GM12878 (cell line): ENCODE data around the gene DNAJC17. TPM values are rescaled to one million over a fixed set of nuclear protein-coding genes. Genes with fewer than 3 reads are reported as not detected.

Experiments
- ATAC-seq: fragments of 200-7000 bp; cut with Tn5 transposase; 3 replicates; pipeline ENCODE4 v1.9.1; 2020; ENCODE audit warnings: mild to moderate bottlenecking, moderate library complexity
- BruUV-seq: library from RNA; stranded (reverse); fragments of 400-500 nt; replicated peaks from 2 replicates; lab custom pipeline; 2021; lab: Mats Ljungman, UMichigan
- CTCF ChIA-PET: fragments of 300-600 bp; sonication (Branson Sonifier 250); formaldehyde crosslinking; extraction: SDS; loops from one replicate; lab custom pipeline; 2021; ENCODE audit warnings: inconsistent platforms; lab: Yijun Ruan, JAX
- POLR2A ChIA-PET: fragments of 350-600 bp; formaldehyde crosslinking; extraction: SDS; loops from one replicate; lab custom pipeline; 2021; ENCODE audit warnings: inconsistent platforms; lab: Charles Lee
- RAD21 ChIA-PET: fragments of 300-600 bp; sonication (Branson Sonifier 250); formaldehyde crosslinking; loops from one replicate; lab custom pipeline; 2023; ENCODE audit warnings: antibody characterized with exemption; ENCODE audit not compliant: unreplicated experiment; lab: Charles Lee
- SMC1A ChIA-PET: fragments of 300-600 bp; sonication (Branson Sonifier 250); formaldehyde crosslinking; loops from one replicate; lab custom pipeline; 2023; ENCODE audit not compliant: unreplicated experiment, uncharacterized antibody; lab: Charles Lee
- DNase-seq: peaks from one replicate; pipeline ENCODE4 v3.0.0-alpha.2; 2011; ENCODE audit warnings: low read depth, low spot score
- FAIRE-seq: peaks from 3 replicates; lab custom pipeline; 2011; peaks lifted over from hg19 to GRCh38; lab: Jason Lieb, UNC
- H2AFZ ChIP-seq: 2 replicates; pipeline ENCODE4 v1.6.0; 2011; ENCODE audit warnings: low read depth, low read length, control low read depth; ENCODE audit not compliant: control insufficient read depth
- H3K27ac ChIP-seq: 2 replicates; pipeline ENCODE4 v1.5.1; 2011; ENCODE audit warnings: control low read depth; ENCODE audit not compliant: control insufficient read depth, insufficient read depth
- H3K27me3 ChIP-seq, 2 experiments: replicated peaks in 1 of 2; 2 replicates each; pipeline versions ENCODE4 v1.6.0 to v1.6.1; 2011; ENCODE audit warnings: low read length in 1 of 2; ENCODE audit not compliant: control insufficient read depth in 2 of 2, insufficient read depth in 2 of 2
- H3K36me3 ChIP-seq, 2 experiments: 2 replicates each; pipeline ENCODE4 v1.5.1; 2011; ENCODE audit warnings: low read length in 1 of 2; ENCODE audit not compliant: control insufficient read depth in 2 of 2, insufficient read depth in 2 of 2
- H3K4me1 ChIP-seq: 2 replicates; pipeline ENCODE4 v1.6.1; 2011; ENCODE audit warnings: mild to moderate bottlenecking, low read length, moderate library complexity, mixed read lengths; ENCODE audit not compliant: control insufficient read depth, insufficient read depth
- H3K4me2 ChIP-seq: 2 replicates; pipeline ENCODE4 v1.6.0; 2011; ENCODE audit warnings: control low read depth; ENCODE audit not compliant: control insufficient read depth, insufficient read depth
- H3K4me3 ChIP-seq: fragments of 200-600 bp; sonication (generic); 2 replicates; pipeline ENCODE4 v1.5.1; 2016
- H3K79me2 ChIP-seq: 2 replicates; pipeline ENCODE4 v1.6.0; 2011; ENCODE audit warnings: low read length; ENCODE audit not compliant: control insufficient read depth, insufficient read depth
- H3K9ac ChIP-seq: 2 replicates; pipeline ENCODE4 v1.8.0; 2011; ENCODE audit warnings: low read length, control low read depth, mixed read lengths; ENCODE audit not compliant: control insufficient read depth, insufficient read depth
- H3K9me3 ChIP-seq: replicated peaks from 3 replicates; pipeline ENCODE4 v1.5.1; 2011; ENCODE audit warnings: mild to moderate bottlenecking, low read length; ENCODE audit not compliant: control insufficient read depth, insufficient read depth
- H4K20me1 ChIP-seq: 2 replicates; pipeline ENCODE4 v1.6.0; 2011; ENCODE audit not compliant: control insufficient read depth, insufficient read depth
- BRCA1 ChIP-seq: IDR thresholded peaks from 2 replicates; pipeline ENCODE4 v1.6.1; 2011; ENCODE audit warnings: low read depth, low read length, improper control_type of control experiment
- DPF2 ChIP-seq: fragments of 450-650 bp; IDR thresholded peaks from 2 replicates; pipeline ENCODE4 v1.6.1; 2017; ENCODE audit warnings: mild to moderate bottlenecking
- ETV6 ChIP-seq, 2 experiments: fragments of 450-650 bp in 1 of 2; IDR thresholded peaks in 1 of 2; conservative IDR thresholded peaks in 1 of 2; 2 replicates each; pipeline ENCODE4 v1.6.1; 2014; ENCODE audit warnings: antibody characterized with exemption in 1 of 2, borderline replicate concordance in 1 of 2, low read depth in 1 of 2, mild to moderate bottlenecking in 1 of 2, moderate library complexity in 1 of 2
- HDGF ChIP-seq: fragments of 450-650 bp; IDR thresholded peaks from 2 replicates; pipeline ENCODE4 v1.6.1; 2016; ENCODE audit warnings: antibody characterized with exemption
- KDM1A ChIP-seq: fragments of 200-600 bp; sonication (generic); IDR thresholded peaks from 2 replicates; pipeline ENCODE4 v1.6.1; 2016; ENCODE audit warnings: borderline replicate concordance
- MTA2 ChIP-seq: fragments of 450-650 bp; IDR thresholded peaks from 2 replicates; pipeline ENCODE4 v1.6.1; 2016; ENCODE audit warnings: low read depth, mild to moderate bottlenecking, moderate library complexity
- NFIC ChIP-seq: IDR thresholded peaks from 2 replicates; pipeline ENCODE4 v1.6.1; 2012; ENCODE audit warnings: low read depth, mild to moderate bottlenecking, inconsistent platforms, low read length, moderate library complexity
- NR2F1 ChIP-seq: fragments of 450-650 bp; conservative IDR thresholded peaks from 2 replicates; pipeline ENCODE4 v1.6.1; 2017; ENCODE audit warnings: mild to moderate bottlenecking
- POU2F2 ChIP-seq: IDR thresholded peaks from 3 replicates; pipeline ENCODE4 v1.6.1; 2011; ENCODE audit warnings: low read depth, mild to moderate bottlenecking, low read length, borderline replicate concordance
- REST ChIP-seq: IDR thresholded peaks from 2 replicates; pipeline ENCODE4 v1.6.1; 2012; ENCODE audit warnings: mild to moderate bottlenecking, low read depth, low read length
- ZNF24 ChIP-seq: fragments of 450-650 bp; IDR thresholded peaks from 2 replicates; pipeline ENCODE4 v1.6.1; 2017; ENCODE audit warnings: antibody characterized with exemption, mild to moderate bottlenecking
- WGBS: methylation state at CpG from one replicate; pipeline ENCODE4 v1.1.6; 2016; ENCODE audit warnings: low lambda C conversion rate; ENCODE audit not compliant: insufficient replicate concordance, insufficient coverage; ENCODE audit errors: missing lambda C conversion rate; 5-methylcytosine and 5-hydroxymethylcytosine counted together
- in situ Hi-C: fragments of 300-500 bp; cut with MboI; formaldehyde crosslinking; loops from 9 replicates; pipeline ENCODE4 v1.14.3; 2018; ENCODE audit warnings: mixed read lengths
- intact Hi-C: fragments of 100-400 bp; cut with micrococcal nuclease; formaldehyde crosslinking; loops from one replicate; pipeline ENCODE4 v1.14.2; 2022; ENCODE audit not compliant: unreplicated experiment
- polyA plus RNA-seq, 11 experiments: library from polyadenylated mRNA; depleted of rRNA in 4 of 11; unstranded in 6 of 11; stranded (reverse) in 5 of 11; fragments of >200 nt; fragmentation: Nextera tagmentation in 4 of 11; fragmentation: Illumina TruSeq in 1 of 11; extraction: Ambion mirVana in 4 of 11; extraction: Trizol in 1 of 11; gene quantifications; 1 replicate in 1 of 11; 2 replicates in 10 of 11; pipeline versions ENCODE4 v1.2.1 to v1.2.3, GENCODE V29; 2011 to 2016; ENCODE audit warnings: inconsistent platforms in 2 of 11, missing spikeins in 2 of 11, low read depth in 1 of 11
- total RNA-seq, 4 experiments: library from RNA; depleted of rRNA in 3 of 4; stranded (reverse); fragments of >200 nt in 3 of 4; fragmentation: Illumina TruSeq in 1 of 4; extraction: Trizol in 1 of 4; gene quantifications; 2 replicates each; pipeline versions ENCODE4 v1.2.1 to v1.2.3, GENCODE V29; 2013 to 2021
- TF ChIP-seq, protein P1 (sequence below): fragments of 450-650 bp; IDR thresholded peaks from 2 replicates; pipeline ENCODE4 v1.6.1; 2014; ENCODE audit warnings: mild to moderate bottlenecking
- TF ChIP-seq, protein P2 (sequence below): IDR thresholded peaks from 2 replicates; pipeline ENCODE4 v1.6.1; 2011; ENCODE audit warnings: mild to moderate bottlenecking, low read depth, low read length, moderate library complexity; ENCODE audit not compliant: insufficient replicate concordance
- TF ChIP-seq, protein P3 (sequence below): fragments of 150-350 bp; IDR thresholded peaks from 2 replicates; pipeline ENCODE4 v1.6.1; 2016; ENCODE audit warnings: low read depth, low read length

Gene DNAJC17
- total and polyA plus RNA-seq, 10 of the 15 experiments (the other 5 are each of a cell fraction or from before 2014, with no cell fraction given): 6.1 to 62.8 (median 45.4) TPM

- H3K79me2 ChIP-seq: peaks cover 5% of the 10 kb centered on the region
- ChIA-PET CTCF (interaction anchor here (1.2 kb wide), 1 partner anchor 50 kb away, joined by 3 read pairs; no protein-coding TSS in a partner anchor), SMC1A (interaction anchor here (1.7 kb wide), 1 partner anchor 34 kb away, joined by 4 read pairs; no protein-coding TSS in a partner anchor), RAD21 (no interaction called here), POLR2A (interaction anchor here (0.6 kb wide), 1 partner anchor 29 kb away, joined by 4 read pairs; no protein-coding TSS in a partner anchor)
- H3K4me2 ChIP-seq: no peak overlapping the region
- no peaks in the 10 kb centered on the region for H4K20me1 ChIP-seq
- 94% methylated on average over 11 of the region's 12 CpGs for WGBS
- no TSS peak for BruUV-seq
- H3K36me3 ChIP-seq: peaks cover 0 to 8% of the 10 kb centered on the region in 2 experiments; a peak in 3 of 4 replicates
- H2AFZ ChIP-seq: no peak overlapping the region
- FAIRE-seq: no peak
- intact Hi-C loops (no loop called here), in situ Hi-C loops (no loop called here)
- DNase-seq: no peak
- H3K27ac ChIP-seq: no peak overlapping the region
- H3K4me1 ChIP-seq: peaks cover 12% of the 10 kb centered on the region; the same call in 1 of the 2 replicates
- no peaks in the 10 kb centered on the region for H3K9me3 ChIP-seq
- H3K4me3 ChIP-seq: no peak overlapping the region
- H3K27me3 ChIP-seq: no peaks in the 10 kb centered on the region
- ATAC-seq: no peak
- H3K9ac ChIP-seq: no peak overlapping the region
- TF ChIP-seq, protein P1, sequence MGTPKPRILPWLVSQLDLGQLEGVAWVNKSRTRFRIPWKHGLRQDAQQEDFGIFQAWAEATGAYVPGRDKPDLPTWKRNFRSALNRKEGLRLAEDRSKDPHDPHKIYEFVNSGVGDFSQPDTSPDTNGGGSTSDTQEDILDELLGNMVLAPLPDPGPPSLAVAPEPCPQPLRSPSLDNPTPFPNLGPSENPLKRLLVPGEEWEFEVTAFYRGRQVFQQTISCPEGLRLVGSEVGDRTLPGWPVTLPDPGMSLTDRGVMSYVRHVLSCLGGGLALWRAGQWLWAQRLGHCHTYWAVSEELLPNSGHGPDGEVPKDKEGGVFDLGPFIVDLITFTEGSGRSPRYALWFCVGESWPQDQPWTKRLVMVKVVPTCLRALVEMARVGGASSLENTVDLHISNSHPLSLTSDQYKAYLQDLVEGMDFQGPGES: no peak
- TF ChIP-seq MTA2: no peak
- TF ChIP-seq BRCA1: no peak
- no peak for TF ChIP-seq ZNF24
- no peak for TF ChIP-seq ETV6 (conservative IDR thresholded peaks at IDR 0.05 in 1 of 2, IDR thresholded peaks at IDR 0.05 in 1 of 2; ENCODE audit: borderline replicate concordance in 1 of 2, low read depth in 1 of 2)
- no peak for TF ChIP-seq POU2F2
- TF ChIP-seq HDGF: no peak
- TF ChIP-seq, protein P2, sequence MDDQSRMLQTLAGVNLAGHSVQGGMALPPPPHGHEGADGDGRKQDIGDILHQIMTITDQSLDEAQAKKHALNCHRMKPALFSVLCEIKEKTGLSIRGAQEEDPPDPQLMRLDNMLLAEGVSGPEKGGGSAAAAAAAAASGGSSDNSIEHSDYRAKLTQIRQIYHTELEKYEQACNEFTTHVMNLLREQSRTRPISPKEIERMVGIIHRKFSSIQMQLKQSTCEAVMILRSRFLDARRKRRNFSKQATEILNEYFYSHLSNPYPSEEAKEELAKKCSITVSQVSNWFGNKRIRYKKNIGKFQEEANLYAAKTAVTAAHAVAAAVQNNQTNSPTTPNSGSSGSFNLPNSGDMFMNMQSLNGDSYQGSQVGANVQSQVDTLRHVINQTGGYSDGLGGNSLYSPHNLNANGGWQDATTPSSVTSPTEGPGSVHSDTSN: no peak
- TF ChIP-seq, protein P3, sequence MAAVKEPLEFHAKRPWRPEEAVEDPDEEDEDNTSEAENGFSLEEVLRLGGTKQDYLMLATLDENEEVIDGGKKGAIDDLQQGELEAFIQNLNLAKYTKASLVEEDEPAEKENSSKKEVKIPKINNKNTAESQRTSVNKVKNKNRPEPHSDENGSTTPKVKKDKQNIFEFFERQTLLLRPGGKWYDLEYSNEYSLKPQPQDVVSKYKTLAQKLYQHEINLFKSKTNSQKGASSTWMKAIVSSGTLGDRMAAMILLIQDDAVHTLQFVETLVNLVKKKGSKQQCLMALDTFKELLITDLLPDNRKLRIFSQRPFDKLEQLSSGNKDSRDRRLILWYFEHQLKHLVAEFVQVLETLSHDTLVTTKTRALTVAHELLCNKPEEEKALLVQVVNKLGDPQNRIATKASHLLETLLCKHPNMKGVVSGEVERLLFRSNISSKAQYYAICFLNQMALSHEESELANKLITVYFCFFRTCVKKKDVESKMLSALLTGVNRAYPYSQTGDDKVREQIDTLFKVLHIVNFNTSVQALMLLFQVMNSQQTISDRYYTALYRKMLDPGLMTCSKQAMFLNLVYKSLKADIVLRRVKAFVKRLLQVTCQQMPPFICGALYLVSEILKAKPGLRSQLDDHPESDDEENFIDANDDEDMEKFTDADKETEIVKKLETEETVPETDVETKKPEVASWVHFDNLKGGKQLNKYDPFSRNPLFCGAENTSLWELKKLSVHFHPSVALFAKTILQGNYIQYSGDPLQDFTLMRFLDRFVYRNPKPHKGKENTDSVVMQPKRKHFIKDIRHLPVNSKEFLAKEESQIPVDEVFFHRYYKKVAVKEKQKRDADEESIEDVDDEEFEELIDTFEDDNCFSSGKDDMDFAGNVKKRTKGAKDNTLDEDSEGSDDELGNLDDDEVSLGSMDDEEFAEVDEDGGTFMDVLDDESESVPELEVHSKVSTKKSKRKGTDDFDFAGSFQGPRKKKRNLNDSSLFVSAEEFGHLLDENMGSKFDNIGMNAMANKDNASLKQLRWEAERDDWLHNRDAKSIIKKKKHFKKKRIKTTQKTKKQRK: no peak
- no peak for TF ChIP-seq NFIC
- no peak for TF ChIP-seq REST
- TF ChIP-seq NR2F1: no peak
- no peak for TF ChIP-seq DPF2
- no peak for TF ChIP-seq KDM1A
Observed at GRCh38 chr15:40812721-40813425, 5.6 kb upstream of the DNAJC17 start.
